ENCODE results near the gene FGF16.

- no peak for TF ChIP-seq POLR2A (IDR thresholded peaks at IDR 0.05)
- TF ChIP-seq CTCF (IDR thresholded peaks at IDR 0.05): no peak
Measured at GRCh38 chrX:77412631-77413030, 34.6 kb upstream of the FGF16 start.

All from prostate gland (tissue), 2 donors.